ENCODE data around the gene GRWD1. TPM values are rescaled to one million over a fixed set of nuclear protein-coding genes. Genes with fewer than 3 reads are reported as not detected.

Gene GRWD1
- total and polyA plus RNA-seq, 2 of the 13 experiments (the other 11 are each of a cell fraction or from before 2014, with no cell fraction given) = 10.8 to 46.6 TPM

DNA sequence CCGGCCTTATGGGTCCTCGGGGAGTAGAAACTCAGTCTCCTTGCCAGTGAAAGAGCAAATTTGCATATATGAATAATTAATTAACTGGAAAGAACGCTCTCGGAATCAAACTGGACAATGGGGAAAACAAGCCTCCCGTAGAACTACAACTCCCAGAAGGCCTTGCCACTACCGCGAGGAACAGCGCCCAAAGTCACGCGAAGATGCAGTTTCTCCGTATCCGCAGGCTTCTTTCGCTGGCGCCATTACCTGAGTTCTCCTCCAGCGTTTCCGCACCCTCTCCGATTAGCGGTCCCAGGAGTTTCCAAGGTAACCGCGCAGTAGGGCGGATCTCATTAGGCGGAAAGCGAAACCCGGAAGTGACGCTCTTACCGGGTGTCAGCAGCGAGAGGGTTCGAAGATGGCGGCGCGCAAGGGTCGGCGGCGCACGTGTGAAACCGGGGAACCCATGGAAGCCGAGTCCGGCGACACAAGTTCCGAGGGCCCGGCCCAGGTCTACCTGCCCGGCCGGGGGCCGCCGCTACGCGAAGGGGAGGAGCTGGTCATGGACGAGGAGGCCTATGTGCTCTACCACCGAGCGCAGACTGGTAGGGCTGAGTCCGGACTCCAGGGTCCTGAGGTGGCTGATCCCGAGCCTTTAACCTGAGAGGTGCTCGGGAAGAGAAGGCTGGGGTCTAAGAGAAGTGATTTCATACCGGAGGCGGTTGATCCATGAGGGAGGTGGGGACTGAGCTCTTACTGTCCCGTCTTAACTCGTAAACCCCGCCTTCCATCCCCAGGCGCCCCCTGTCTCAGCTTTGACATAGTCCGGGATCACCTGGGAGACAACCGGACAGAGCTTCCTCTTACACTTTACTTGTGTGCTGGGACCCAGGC lies at the start of gene GRWD1 (continued):
- peak; percentile 96 for TF ChIP-seq YY1 (IDR thresholded peaks at IDR 0.05; ENCODE audit: insufficient read depth, insufficient replicate concordance, low read depth, low read length)
- TF ChIP-seq ZNF788 (CRISPR knock-in tag; IDR thresholded peaks at IDR 0.05; ENCODE audit: borderline replicate concordance) = 0 out of 2 replicates have a peak, but pooled peaks have one; percentile 77
- no peak for TF ChIP-seq ZNF878 (CRISPR knock-in tag; IDR thresholded peaks at IDR 0.05)
- TF ChIP-seq, protein P1, sequence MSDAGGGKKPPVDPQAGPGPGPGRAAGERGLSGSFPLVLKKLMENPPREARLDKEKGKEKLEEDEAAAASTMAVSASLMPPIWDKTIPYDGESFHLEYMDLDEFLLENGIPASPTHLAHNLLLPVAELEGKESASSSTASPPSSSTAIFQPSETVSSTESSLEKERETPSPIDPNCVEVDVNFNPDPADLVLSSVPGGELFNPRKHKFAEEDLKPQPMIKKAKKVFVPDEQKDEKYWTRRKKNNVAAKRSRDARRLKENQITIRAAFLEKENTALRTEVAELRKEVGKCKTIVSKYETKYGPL (CRISPR knock-in tag; IDR thresholded peaks at IDR 0.05) = 0 out of 2 replicates have a peak, but pooled peaks have one; percentile 46
- TF ChIP-seq KMT2B (CRISPR knock-in tag; IDR thresholded peaks at IDR 0.05) = peak; percentile 66; the same call in 1 of the 2 replicates
- TF ChIP-seq ZNF615 (CRISPR knock-in tag; IDR thresholded peaks at IDR 0.05; ENCODE audit: borderline replicate concordance) = peak; percentile 55; the same call in 1 of the 2 replicates
- TF ChIP-seq ZNF552 (CRISPR knock-in tag; IDR thresholded peaks at IDR 0.05; ENCODE audit: borderline replicate concordance) = no peak
- peak; percentile 95 for TF ChIP-seq KAT8 (CRISPR knock-in tag; IDR thresholded peaks at IDR 0.05)
- TF ChIP-seq ZKSCAN8 (CRISPR knock-in tag; IDR thresholded peaks at IDR 0.05; ENCODE audit: borderline replicate concordance) = peak; percentile 40; the same call in 1 of the 2 replicates
- TF ChIP-seq ZSCAN22 (CRISPR knock-in tag; IDR thresholded peaks at IDR 0.05) = no peak
- TF ChIP-seq ZNF232 (CRISPR knock-in tag; IDR thresholded peaks at IDR 0.05; ENCODE audit: borderline replicate concordance) = 0 out of 2 replicates have a peak, but pooled peaks have one; percentile 28
- peak; percentile 60 for TF ChIP-seq SPEN (CRISPR knock-in tag; IDR thresholded peaks at IDR 0.05; ENCODE audit: low read depth)
- TF ChIP-seq, protein P2, sequence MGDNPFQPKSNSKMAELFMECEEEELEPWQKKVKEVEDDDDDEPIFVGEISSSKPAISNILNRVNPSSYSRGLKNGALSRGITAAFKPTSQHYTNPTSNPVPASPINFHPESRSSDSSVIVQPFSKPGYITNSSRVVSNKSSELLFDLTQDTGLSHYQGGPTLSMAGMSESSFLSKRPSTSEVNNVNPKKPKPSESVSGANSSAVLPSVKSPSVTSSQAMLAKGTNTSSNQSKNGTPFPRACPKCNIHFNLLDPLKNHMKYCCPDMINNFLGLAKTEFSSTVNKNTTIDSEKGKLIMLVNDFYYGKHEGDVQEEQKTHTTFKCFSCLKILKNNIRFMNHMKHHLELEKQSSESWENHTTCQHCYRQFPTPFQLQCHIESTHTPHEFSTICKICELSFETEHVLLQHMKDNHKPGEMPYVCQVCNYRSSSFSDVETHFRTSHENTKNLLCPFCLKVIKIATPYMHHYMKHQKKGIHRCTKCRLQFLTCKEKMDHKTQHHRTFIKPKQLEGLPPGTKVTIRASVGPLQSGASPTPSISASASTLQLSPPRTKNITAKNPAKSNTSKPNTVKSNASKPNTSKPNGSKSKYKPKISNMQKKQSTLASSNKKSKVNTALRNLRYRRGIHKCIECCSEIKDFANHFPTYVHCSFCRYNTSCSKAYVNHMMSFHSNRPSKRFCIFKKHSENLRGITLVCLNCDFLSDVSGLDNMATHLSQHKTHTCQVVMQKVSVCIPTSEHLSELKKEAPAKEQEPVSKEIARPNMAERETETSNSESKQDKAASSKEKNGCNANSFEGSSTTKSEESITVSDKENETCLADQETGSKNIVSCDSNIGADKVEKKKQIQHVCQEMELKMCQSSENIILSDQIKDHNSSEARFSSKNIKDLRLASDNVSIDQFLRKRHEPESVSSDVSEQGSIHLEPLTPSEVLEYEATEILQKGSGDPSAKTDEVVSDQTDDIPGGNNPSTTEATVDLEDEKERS (CRISPR knock-in tag; IDR thresholded peaks at IDR 0.05) = 0 out of 2 replicates have a peak, but pooled peaks have one; percentile 62
- TF ChIP-seq, protein P3, sequence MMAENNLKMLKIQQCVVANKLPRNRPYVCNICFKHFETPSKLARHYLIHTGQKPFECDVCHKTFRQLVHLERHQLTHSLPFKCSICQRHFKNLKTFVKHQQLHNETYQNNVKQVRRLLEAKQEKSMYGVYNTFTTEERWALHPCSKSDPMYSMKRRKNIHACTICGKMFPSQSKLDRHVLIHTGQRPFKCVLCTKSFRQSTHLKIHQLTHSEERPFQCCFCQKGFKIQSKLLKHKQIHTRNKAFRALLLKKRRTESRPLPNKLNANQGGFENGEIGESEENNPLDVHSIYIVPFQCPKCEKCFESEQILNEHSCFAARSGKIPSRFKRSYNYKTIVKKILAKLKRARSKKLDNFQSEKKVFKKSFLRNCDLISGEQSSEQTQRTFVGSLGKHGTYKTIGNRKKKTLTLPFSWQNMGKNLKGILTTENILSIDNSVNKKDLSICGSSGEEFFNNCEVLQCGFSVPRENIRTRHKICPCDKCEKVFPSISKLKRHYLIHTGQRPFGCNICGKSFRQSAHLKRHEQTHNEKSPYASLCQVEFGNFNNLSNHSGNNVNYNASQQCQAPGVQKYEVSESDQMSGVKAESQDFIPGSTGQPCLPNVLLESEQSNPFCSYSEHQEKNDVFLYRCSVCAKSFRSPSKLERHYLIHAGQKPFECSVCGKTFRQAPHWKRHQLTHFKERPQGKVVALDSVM (CRISPR knock-in tag; IDR thresholded peaks at IDR 0.05) = no peak
- TF ChIP-seq, protein P4, sequence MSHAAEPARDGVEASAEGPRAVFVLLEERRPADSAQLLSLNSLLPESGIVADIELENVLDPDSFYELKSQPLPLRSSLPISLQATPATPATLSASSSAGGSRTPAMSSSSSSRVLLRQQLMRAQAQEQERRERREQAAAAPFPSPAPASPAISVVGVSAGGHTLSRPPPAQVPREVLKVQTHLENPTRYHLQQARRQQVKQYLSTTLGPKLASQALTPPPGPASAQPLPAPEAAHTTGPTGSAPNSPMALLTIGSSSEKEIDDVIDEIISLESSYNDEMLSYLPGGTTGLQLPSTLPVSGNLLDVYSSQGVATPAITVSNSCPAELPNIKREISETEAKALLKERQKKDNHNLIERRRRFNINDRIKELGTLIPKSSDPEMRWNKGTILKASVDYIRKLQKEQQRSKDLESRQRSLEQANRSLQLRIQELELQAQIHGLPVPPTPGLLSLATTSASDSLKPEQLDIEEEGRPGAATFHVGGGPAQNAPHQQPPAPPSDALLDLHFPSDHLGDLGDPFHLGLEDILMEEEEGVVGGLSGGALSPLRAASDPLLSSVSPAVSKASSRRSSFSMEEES (CRISPR knock-in tag; IDR thresholded peaks at IDR 0.05) = 0 out of 2 replicates have a peak, but pooled peaks have one; percentile 19
- 0 out of 2 replicates have a peak, but pooled peaks have one; percentile 61 for TF ChIP-seq ZNF264 (CRISPR knock-in tag; IDR thresholded peaks at IDR 0.05)
- TF ChIP-seq HMGA1 (CRISPR knock-in tag; conservative IDR thresholded peaks at IDR 0.05) = no peak
- TF ChIP-seq ZNF350 (CRISPR knock-in tag; IDR thresholded peaks at IDR 0.05; ENCODE audit: borderline replicate concordance, low read depth) = peak; percentile 78
- peak; percentile 83; the same call in 1 of the 2 replicates for TF ChIP-seq NR2C2 (CRISPR knock-in tag; IDR thresholded peaks at IDR 0.05; ENCODE audit: borderline replicate concordance)
- peak; percentile 6 for TF ChIP-seq FOXA3 (CRISPR knock-in tag; IDR thresholded peaks at IDR 0.05)
- TF ChIP-seq ZFX (CRISPR knock-in tag; IDR thresholded peaks at IDR 0.05; ENCODE audit: low read depth) = peak; percentile 53; the same call in 1 of the 2 replicates

Measured in HepG2 (cell line).